Suppressor macrophage treated with lipopolysaccharide for 4 hours (primary cell): ENCODE measurements around the gene CEP290.
A peak's percentile ranks its signal among the peaks of the same experiment; 100 is the strongest.
"Not testable (repeated sequence)": the region's sequence is repeated elsewhere in the genome, so short reads cannot be mapped to it uniquely, and the experiment has no call there.

Experiments
- DNase-seq: peaks from one replicate; pipeline ENCODE4 v3.0.0-alpha.2; 2020

The CEP290 gene

DNA sequence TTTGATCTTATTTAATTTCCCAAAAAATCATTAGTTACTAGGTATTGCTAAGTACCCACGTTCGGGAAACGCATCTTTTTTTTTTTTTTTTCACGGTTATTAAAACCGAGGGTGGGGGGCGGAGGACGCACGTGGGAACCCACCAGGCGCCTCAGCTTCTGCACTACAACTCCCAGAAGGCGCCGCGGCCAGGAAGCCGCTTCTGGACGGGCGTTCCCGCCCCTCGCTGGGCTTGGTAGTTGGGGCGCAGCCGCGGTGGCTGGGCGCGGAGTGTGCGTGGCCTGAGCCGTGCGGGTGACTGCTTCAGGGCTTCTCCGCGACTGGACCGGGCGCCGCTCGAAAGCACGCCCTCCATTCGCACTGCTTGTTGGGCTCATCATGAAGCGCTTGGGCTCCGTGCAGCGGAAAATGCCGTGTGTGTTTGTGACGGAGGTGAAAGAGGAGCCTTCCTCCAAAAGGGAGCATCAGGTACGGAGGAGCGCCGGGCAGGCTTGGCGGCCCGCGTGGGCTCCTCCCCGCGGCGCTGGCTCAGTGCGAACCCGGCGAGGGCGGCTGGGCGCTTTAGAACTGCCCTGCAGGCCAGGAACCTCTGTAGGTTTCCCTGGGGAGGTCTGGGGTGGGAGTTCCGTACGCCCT is 106.5 kb downstream of the CEP290 start:
- peak; percentile 88 for DNase-seq

- DNase-seq = not testable (repeated sequence)
Measured at GRCh38 chr12:88031161-88031560, 110.7 kb downstream of the CEP290 start.

DNA sequence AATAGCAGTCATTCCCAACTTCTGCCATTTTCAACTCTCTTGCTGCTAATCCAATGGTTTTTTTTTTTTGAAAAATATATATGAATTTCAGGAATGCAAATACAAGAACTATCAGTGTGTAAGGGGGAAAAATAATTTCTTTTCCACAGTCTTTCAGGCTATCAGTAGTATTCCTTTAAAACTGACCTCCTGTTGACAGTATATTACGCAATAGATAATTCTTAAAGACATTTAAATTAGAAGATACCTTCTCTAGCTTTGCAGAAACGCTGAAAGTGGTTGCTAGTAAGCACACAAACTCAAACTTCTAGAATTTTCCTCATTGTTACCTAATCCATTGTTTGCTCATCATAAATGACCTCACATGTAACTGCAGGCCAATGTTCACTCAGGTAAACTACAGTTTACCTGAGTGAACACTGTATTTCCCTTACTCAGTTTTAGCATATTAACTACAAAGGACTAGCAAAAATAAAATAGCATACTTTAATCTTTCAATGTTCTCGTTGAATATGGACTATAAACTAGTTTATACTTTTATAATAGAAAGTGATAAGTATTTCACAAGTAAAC is 112.7 kb downstream of the CEP290 start, which contains the start of gene C12orf50:
Gene C12orf50 (minus strand): TSS at position 309 of the 573 bp plus-strand sequence. CDS start 2,439 bp downstream, outside the sequence.
- no peak for DNase-seq

- no peak for DNase-seq
Measured at GRCh38 chr12:88026196-88026595, 115.7 kb downstream of the CEP290 start.

- DNase-seq = no peak
Measured at GRCh38 chr12:88017964-88018363, 123.9 kb downstream of the CEP290 start.

- no peak for DNase-seq
Measured at GRCh38 chr12:88015825-88016224, 126.1 kb downstream of the CEP290 start.

DNA sequence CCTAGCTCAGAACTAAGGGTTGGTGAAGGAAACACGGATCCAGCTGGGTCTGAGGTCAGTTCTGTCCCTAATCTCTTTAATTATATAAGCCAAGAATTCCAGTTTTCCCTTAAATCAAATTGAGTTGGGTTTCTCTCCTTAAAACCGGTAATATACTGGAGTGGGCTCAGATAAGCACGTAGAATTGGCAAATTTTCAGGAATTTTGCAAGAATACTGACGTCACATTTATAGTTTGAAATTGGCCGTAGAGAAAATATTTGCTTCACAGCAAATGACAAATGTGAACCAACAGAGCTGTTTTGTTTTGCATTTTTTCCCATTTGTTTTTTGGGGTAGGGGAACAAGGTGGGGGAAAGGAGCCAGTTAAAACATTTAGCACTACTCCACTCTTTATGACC is 130.1 kb downstream of the CEP290 start:
- no peak for DNase-seq

DNA sequence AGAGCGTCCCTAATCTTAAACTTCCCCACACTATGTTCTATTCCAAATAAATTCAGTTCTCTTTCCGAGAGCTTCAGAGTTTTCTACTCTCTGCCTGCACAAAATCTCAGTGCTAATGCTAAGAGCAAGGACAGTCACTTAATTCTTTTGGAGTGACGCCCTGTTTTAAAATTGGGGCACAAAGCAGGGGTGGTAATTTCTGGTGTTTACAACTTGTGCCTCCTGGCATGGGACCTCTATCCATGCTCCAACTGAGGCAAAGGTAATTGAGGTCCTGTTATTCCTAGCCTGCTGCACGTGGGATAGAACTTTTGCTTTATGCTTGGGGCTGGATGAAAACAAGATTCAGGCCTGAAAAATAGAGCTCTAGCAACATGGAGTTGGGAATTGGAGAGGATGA is 135.5 kb downstream of the CEP290 start:
- no peak for DNase-seq

DNA sequence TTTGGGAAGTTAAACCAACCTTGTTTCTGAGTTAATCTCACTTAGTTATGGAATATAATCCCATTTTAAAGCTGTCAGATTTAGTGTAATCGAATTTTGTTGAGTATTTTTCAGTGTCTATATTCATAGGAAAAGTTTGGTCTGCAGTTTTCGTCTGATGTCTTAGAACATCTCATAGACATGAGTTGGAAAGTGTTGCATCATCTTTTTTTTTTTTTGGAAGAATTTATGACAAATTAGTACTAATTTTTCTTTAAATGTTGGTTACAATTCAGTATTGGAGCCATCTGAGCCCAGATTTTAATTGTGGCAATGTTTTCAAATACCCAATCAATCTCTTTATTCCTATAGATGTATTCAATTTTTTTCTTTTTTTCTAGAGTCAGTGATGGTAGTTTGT is 140.6 kb downstream of the CEP290 start:
- DNase-seq = no peak
